ENCODE results near the gene CNTN5. TPM values are rescaled to one million over a fixed set of nuclear protein-coding genes. Genes with fewer than 3 reads are reported as not detected.

CNTN5 gene
- total and polyA plus RNA-seq, 10 of the 15 experiments (the other 5 are each of a cell fraction or from before 2014, with no cell fraction given) = 0.01 TPM; not detected in 9

DNA sequence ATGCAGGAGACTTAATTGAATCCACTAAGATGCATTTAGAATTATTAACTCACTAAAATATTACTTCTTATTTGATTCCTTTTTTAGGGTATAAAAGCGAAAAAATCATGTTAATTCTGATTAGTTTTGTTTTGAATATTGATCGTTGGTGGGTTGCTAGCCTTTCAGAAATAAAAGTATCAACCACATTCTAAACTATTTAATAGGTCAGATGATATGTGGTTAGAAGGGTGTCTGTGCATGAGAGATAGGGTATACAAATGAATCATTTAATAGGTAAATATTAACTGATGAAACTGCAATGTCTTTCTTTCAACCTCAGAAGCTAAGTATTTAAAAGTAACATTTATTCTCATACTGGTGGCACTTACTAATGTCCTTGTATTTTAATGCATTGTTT lies 515.1 kb downstream of the CNTN5 start:
- no peak for DNase-seq (ENCODE audit: low read depth, low spot score)
- ChIA-PET CTCF (interaction anchor here (1.1 to 1.2 kb wide), 2 partner anchors 137 to 144 kb away, joined by 3 read pairs; no protein-coding TSS in a partner anchor), RAD21 (ENCODE audit: unreplicated experiment) (interaction anchor here (0.6 to 1.7 kb wide), 5 partner anchors 10 to 30 kb away, joined by 3 to 7 read pairs (median 5); no protein-coding TSS in a partner anchor), POLR2A (no interaction called here), SMC1A (ENCODE audit: uncharacterized antibody, unreplicated experiment) (interaction anchor here (1.0 to 2.0 kb wide), 11 partner anchors 10 to 151 kb away, joined by 3 to 9 read pairs (median 5); no protein-coding TSS in a partner anchor)
- no peaks in the 10 kb centered on the region for H3K36me3 ChIP-seq (ENCODE audit: control insufficient read depth in 2 of 2, insufficient read depth in 2 of 2, low read length in 1 of 2)
- H3K4me2 ChIP-seq (ENCODE audit: control insufficient read depth, insufficient read depth) = no peak overlapping the region
- in situ Hi-C loops (cut with MboI) (no loop called here), intact Hi-C loops (cut with micrococcal nuclease; ENCODE audit: unreplicated experiment) (loop anchor here (10.0 kb wide), 1 partner anchor 199 kb away; no protein-coding TSS in a partner anchor)
- no peak for FAIRE-seq
- no TSS peak for BruUV-seq (replicated peaks)
- 0% methylated on average over 2 of the region's 2 CpGs for WGBS (ENCODE audit: insufficient coverage, insufficient replicate concordance, low lambda C conversion rate, missing lambda C conversion rate)
- H4K20me1 ChIP-seq (ENCODE audit: control insufficient read depth, insufficient read depth) = no peaks in the 10 kb centered on the region
- no peak overlapping the region for H2AFZ ChIP-seq (ENCODE audit: control insufficient read depth, low read depth, low read length)
- H3K4me1 ChIP-seq (ENCODE audit: control insufficient read depth, insufficient read depth, low read length) = no peaks in the 10 kb centered on the region
- no peak overlapping the region for H3K27ac ChIP-seq (ENCODE audit: control insufficient read depth, insufficient read depth)
- ATAC-seq = peak; percentile 50
- H3K79me2 ChIP-seq (ENCODE audit: control insufficient read depth, insufficient read depth, low read length) = no peaks in the 10 kb centered on the region
- H3K9me3 ChIP-seq (replicated peaks; ENCODE audit: control insufficient read depth, insufficient read depth, low read length) = no peaks in the 10 kb centered on the region
- H3K4me3 ChIP-seq = no peak overlapping the region
- no peaks in the 10 kb centered on the region for H3K27me3 ChIP-seq (replicated peaks in 1 of 2; ENCODE audit: control insufficient read depth in 2 of 2, insufficient read depth in 2 of 2, low read length in 1 of 2)
- TF ChIP-seq RELA (IDR thresholded peaks at IDR 0.05; ENCODE audit: borderline replicate concordance, partially characterized antibody) (no peak), MTA2 (IDR thresholded peaks at IDR 0.05; ENCODE audit: low read depth) (peak; percentile 50; the same call in 1 of the 2 replicates), HCFC1 (IDR thresholded peaks at IDR 0.05; ENCODE audit: low read length) (no peak), ZNF217 (IDR thresholded peaks at IDR 0.05) (peak; percentile 62; the same call in 1 of the 2 replicates), NR2F1 (conservative IDR thresholded peaks at IDR 0.05) (0 out of 2 replicates have a peak, but pooled peaks have one; percentile 12), MEF2B (IDR thresholded peaks at IDR 0.05; ENCODE audit: partially characterized antibody, poor library complexity, severe bottlenecking) (peak; percentile 16), JUND (IDR thresholded peaks at IDR 0.05; ENCODE audit: low read depth, low read length) (no peak)
- TF ChIP-seq, protein P1, sequence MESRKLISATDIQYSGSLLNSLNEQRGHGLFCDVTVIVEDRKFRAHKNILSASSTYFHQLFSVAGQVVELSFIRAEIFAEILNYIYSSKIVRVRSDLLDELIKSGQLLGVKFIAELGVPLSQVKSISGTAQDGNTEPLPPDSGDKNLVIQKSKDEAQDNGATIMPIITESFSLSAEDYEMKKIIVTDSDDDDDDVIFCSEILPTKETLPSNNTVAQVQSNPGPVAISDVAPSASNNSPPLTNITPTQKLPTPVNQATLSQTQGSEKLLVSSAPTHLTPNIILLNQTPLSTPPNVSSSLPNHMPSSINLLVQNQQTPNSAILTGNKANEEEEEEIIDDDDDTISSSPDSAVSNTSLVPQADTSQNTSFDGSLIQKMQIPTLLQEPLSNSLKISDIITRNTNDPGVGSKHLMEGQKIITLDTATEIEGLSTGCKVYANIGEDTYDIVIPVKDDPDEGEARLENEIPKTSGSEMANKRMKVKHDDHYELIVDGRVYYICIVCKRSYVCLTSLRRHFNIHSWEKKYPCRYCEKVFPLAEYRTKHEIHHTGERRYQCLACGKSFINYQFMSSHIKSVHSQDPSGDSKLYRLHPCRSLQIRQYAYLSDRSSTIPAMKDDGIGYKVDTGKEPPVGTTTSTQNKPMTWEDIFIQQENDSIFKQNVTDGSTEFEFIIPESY (IDR thresholded peaks at IDR 0.05) = no peak
- no peak overlapping the region for H3K9ac ChIP-seq (ENCODE audit: control insufficient read depth, insufficient read depth, low read length)
